ENCODE measurements around the gene SENP2.
A peak's percentile ranks its signal among the peaks of the same experiment; 100 is the strongest.

SENP2 gene

DNA sequence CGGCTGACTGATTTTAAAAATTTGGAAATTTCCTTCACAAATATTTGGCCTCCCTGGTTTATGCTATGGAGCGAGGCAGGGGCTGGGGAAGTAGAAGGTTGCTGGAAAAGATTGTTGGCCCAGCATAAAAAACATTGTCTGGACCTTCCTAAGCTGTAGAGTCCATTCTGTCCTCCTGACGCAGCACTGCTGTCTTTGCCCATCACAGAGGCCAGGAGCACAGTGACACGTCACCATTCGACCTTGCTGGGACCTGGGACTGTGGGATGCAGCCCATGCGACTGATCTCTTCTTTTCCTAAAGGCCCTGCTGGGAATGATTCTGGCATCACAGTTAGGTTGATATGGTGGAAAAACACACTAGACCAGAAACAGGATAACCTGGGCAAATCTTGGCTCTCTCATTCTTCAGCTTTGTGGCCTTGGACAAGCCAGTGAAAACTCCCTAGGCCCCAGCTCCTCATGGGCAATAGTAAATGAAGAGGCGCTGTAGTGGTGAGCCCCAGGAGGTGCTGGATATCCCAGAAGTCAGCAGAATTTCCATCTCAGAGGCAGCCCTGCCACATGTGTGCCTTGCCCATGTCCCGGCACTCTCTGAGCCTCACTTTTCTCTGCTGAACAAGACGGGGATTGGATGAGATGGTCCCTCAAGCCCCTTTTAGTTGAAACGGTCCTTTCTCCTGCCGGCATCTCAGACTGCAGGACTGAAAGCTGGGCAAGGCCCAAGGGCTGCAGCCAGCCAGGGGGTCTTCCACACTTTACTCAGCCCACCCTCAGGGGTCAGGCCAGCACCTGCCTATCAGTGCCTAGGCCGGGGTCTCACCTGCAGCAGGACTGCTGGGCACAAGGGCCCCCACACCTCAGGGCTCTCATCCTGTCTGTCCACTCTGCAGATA lies 69.6 kb downstream of the SENP2 start:
- Histone ChIP-seq H3K4me1 (ENCODE audit: insufficient read depth, poor library complexity, severe bottlenecking) (peaks cover 52% of the 10 kb centered on the region), H3K27me3 (ENCODE audit: insufficient read depth, poor library complexity, severe bottlenecking) (no peaks in the 10 kb centered on the region), H3K9me3 (ENCODE audit: severe bottlenecking) (no peaks in the 10 kb centered on the region), H3K36me3 (ENCODE audit: low read depth) (peaks cover 85% of the 10 kb centered on the region), H3K4me3 (ENCODE audit: severe bottlenecking) (no peak overlapping the region), H3K27ac (ENCODE audit: poor library complexity, severe bottlenecking) (peak overlapping the region; percentile 96)
- TF ChIP-seq, protein P1, sequence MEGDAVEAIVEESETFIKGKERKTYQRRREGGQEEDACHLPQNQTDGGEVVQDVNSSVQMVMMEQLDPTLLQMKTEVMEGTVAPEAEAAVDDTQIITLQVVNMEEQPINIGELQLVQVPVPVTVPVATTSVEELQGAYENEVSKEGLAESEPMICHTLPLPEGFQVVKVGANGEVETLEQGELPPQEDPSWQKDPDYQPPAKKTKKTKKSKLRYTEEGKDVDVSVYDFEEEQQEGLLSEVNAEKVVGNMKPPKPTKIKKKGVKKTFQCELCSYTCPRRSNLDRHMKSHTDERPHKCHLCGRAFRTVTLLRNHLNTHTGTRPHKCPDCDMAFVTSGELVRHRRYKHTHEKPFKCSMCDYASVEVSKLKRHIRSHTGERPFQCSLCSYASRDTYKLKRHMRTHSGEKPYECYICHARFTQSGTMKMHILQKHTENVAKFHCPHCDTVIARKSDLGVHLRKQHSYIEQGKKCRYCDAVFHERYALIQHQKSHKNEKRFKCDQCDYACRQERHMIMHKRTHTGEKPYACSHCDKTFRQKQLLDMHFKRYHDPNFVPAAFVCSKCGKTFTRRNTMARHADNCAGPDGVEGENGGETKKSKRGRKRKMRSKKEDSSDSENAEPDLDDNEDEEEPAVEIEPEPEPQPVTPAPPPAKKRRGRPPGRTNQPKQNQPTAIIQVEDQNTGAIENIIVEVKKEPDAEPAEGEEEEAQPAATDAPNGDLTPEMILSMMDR (IDR thresholded peaks at IDR 0.05; ENCODE audit: poor library complexity, severe bottlenecking): no peak
- no peak for ATAC-seq (ENCODE audit: low read depth)
- no peak for DNase-seq (ENCODE audit: low spot score)

DNA sequence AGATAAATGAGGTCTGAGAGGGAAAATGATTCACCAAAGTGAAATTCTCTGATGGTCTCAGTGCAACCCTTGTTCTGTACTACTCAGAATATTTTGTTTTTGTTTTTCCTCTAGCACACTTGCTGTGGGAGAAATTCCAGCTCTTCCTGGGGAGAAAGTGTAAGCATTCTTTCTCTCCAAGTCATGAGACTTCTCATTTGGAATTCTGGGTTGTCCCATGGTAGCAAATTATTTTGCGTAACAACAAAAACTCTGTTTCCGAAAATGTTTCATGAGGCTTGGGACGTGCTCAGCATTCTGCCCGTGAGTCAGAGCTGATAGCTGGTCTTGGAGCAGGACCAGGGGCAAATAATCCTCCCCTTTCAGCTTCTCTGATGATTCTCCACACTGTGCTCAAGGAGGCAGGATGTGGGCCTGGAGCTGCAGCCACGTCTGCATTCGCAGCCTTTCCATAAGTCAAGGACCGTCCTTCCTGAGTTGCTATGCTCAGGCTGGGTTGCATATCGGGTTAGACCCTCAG lies 70.3 kb downstream of the SENP2 start:
- DNase-seq (ENCODE audit: low spot score) (peak; percentile 84), ATAC-seq (ENCODE audit: low read depth) (peak; percentile 74)
- Histone ChIP-seq H3K4me3 (ENCODE audit: severe bottlenecking) (no peak overlapping the region), H3K4me1 (ENCODE audit: insufficient read depth, poor library complexity, severe bottlenecking) (peaks cover 55% of the 10 kb centered on the region), H3K36me3 (ENCODE audit: low read depth) (peaks cover 84% of the 10 kb centered on the region), H3K9me3 (ENCODE audit: severe bottlenecking) (no peaks in the 10 kb centered on the region), H3K27me3 (ENCODE audit: insufficient read depth, poor library complexity, severe bottlenecking) (no peaks in the 10 kb centered on the region), H3K27ac (ENCODE audit: poor library complexity, severe bottlenecking) (peak overlapping the region; percentile 96)
- TF ChIP-seq, protein P1 (IDR thresholded peaks at IDR 0.05; ENCODE audit: poor library complexity, severe bottlenecking): no peak

DNA sequence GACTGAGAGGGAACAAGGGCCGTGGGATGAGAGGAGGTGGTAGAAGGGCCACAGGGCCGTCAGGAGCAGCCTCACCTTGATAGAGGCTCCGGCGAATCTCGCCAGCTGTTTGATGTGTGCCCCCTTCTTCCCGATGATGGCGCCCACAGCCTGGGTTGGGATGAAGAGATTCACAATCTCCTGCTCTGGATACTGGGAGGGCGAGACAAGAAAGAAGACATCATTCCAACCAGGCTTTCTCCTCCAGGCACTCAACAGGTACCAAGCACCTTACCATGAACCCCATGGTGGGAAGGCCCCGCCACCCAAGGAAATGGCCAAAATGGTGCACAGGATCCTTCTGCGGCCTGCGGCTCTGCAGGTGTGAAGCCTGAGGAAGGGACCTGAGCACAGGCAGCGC lies 71.1 kb downstream of the SENP2 start:
- peaks cover 55% of the 10 kb centered on the region for H3K4me1 ChIP-seq (ENCODE audit: insufficient read depth, poor library complexity, severe bottlenecking)
- no peaks in the 10 kb centered on the region for H3K27me3 ChIP-seq (ENCODE audit: insufficient read depth, poor library complexity, severe bottlenecking)
- no peak for ATAC-seq (ENCODE audit: low read depth)
- H3K36me3 ChIP-seq (ENCODE audit: low read depth): peaks cover 75% of the 10 kb centered on the region
- H3K9me3 ChIP-seq (ENCODE audit: severe bottlenecking): no peaks in the 10 kb centered on the region
- no peak overlapping the region for H3K4me3 ChIP-seq (ENCODE audit: severe bottlenecking)
- TF ChIP-seq, protein P1 (IDR thresholded peaks at IDR 0.05; ENCODE audit: poor library complexity, severe bottlenecking): no peak
- H3K27ac ChIP-seq (ENCODE audit: poor library complexity, severe bottlenecking): peak overlapping the region; percentile 96
- no peak for DNase-seq (ENCODE audit: low spot score)

DNA sequence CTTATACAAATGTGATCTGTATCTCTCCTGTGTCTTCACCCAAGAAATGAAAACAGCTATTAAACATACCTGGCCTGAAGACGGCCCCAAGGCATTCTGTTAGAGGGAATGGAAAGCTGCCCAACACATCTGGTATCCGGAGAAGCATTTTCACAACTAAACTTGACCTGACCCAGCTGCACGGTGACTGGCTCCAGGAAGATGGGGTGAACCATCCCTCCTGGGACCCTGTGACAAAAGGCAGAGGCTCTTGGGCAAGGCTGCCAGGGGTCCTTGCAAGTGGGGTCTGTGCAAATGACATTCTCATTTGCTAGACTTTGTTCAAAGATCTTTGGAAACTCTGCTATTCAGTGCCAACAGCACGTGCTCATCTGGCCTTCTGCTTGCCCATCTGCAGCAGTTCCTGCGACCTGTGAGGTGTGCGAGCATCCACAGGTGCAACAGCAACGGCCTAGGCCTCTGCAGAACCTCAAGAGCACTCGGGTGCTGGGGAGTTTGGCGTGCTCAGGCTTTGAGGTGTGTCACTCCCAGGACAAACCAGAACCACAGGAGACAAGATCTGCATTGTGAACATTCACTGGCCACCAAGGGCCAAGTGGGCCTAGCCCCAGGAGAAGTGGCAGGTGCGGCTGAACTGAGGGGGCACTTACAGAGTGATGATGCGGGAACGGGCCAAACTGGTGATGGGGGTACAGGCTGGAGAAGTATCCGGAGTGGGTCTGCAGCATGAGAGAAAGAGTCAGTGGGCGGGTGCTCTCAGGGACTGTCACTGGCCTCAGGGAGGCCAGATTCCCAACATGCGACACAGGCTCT lies 71.8 kb downstream of the SENP2 start:
- no peak for ATAC-seq (ENCODE audit: low read depth)
- TF ChIP-seq, protein P1 (IDR thresholded peaks at IDR 0.05; ENCODE audit: poor library complexity, severe bottlenecking): no peak
- peak overlapping the region; percentile 96 for H3K27ac ChIP-seq (ENCODE audit: poor library complexity, severe bottlenecking)

More for the DNA sequence above, 71.8 kb downstream of the SENP2 start:
- Histone ChIP-seq H3K36me3 (ENCODE audit: low read depth) (peaks cover 72% of the 10 kb centered on the region), H3K27me3 (ENCODE audit: insufficient read depth, poor library complexity, severe bottlenecking) (no peaks in the 10 kb centered on the region), H3K4me3 (ENCODE audit: severe bottlenecking) (no peak overlapping the region), H3K9me3 (ENCODE audit: severe bottlenecking) (no peaks in the 10 kb centered on the region), H3K4me1 (ENCODE audit: insufficient read depth, poor library complexity, severe bottlenecking) (peaks cover 55% of the 10 kb centered on the region)
- no peak for DNase-seq (ENCODE audit: low spot score)
